ENCODE results near the gene GOT1.

DNA sequence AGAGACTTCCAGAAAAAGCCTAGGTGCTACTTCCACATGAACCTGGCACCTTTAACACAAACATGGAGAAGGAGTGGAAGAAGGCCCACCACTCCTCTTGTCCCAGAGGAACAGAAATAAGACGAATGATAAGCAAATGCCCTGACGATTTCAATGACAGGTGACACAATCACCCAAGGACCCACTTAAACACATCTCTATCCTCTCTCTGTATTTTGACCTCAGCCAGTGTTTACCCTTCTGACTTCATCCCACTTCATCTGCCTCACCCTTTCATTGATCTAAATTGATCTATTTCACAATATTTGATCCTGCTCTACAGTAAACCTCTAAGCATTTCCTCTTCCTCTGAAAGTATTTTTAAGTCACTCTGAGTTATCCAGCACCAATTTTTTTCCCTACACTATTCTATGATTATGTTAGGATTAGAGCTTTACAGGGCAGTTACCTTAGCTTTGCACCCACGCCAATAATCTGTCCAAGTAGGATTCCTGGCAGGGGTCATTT, 9.1 kb downstream of the GOT1 start:
- TF ChIP-seq GATA3 (IDR thresholded peaks at IDR 0.05; ENCODE audit: low read depth, low read length) (no peak), GATA2 (IDR thresholded peaks at IDR 0.05; ENCODE audit: low read depth, low read length) (no peak)
